Lower leg skin (tissue), 3 donors: ENCODE data around the gene NUDT22.

Experiments
- POLR2A ChIP-seq, 2 donors: fragments of 450-650 bp; IDR thresholded peaks; one replicate each; pipeline ENCODE4 v1.6.1; 2016 to 2017; ENCODE audit warnings: antibody characterized with exemption in 2 of 2, mild to moderate bottlenecking in 1 of 2, moderate library complexity in 1 of 2
- TF ChIP-seq, protein P1 (sequence below), 3 donors: fragments of 450-650 bp; IDR thresholded peaks; one replicate each; pipeline ENCODE4 v1.5.1; 2016; ENCODE audit warnings: antibody characterized with exemption in 3 of 3, mild to moderate bottlenecking in 3 of 3, moderate library complexity in 2 of 3

DNA sequence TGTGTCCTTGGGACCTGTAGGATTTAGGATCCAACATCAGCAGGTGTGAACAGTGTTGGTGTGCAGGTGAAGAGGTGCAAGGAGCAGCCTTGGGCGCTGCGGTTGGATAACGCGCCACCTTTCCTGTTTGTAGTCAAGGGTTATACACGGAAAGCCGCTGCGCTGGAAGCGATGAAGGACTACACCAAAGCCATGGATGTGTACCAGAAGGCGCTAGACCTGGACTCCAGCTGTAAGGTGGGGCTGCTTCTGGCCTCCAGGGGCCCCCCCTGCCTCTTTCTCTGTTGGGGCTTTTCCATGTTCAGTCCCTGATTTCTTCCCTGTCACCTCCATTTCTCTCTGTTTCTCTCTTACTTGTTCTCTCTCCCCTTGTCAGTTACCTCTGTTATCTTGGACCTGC lies 23.1 kb upstream of the NUDT22 start:
- TF ChIP-seq, protein P1, sequence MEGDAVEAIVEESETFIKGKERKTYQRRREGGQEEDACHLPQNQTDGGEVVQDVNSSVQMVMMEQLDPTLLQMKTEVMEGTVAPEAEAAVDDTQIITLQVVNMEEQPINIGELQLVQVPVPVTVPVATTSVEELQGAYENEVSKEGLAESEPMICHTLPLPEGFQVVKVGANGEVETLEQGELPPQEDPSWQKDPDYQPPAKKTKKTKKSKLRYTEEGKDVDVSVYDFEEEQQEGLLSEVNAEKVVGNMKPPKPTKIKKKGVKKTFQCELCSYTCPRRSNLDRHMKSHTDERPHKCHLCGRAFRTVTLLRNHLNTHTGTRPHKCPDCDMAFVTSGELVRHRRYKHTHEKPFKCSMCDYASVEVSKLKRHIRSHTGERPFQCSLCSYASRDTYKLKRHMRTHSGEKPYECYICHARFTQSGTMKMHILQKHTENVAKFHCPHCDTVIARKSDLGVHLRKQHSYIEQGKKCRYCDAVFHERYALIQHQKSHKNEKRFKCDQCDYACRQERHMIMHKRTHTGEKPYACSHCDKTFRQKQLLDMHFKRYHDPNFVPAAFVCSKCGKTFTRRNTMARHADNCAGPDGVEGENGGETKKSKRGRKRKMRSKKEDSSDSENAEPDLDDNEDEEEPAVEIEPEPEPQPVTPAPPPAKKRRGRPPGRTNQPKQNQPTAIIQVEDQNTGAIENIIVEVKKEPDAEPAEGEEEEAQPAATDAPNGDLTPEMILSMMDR (IDR thresholded peaks at IDR 0.05), result no peak
- no peak for TF ChIP-seq POLR2A (IDR thresholded peaks at IDR 0.05)
